Measurements from ENCODE around the gene SEZ6.

SEZ6 gene

DNA sequence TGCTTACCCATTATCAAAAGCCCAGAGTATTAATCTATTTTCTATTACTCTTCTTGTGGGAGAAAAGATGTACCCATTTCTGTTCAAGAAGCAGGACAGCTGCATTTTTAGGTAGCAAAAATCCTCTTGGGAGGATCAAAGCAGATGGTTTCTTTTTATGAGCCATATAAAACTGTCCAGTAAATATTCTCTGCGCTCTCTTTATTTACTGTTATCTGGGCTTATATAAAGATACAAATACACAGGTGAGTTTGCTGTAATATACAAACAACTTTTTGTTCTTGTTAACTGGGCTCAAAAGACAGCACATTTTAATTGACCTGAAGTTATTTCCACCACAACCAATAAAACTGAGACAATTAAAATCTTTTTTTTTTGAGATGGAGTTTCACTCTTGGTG is 64.6 kb downstream of the SEZ6 start:
- H3K4me2 ChIP-seq (ENCODE audit: insufficient read depth, low read length), result no peak overlapping the region
- H3K9ac ChIP-seq (ENCODE audit: low read depth, low read length), result no peak overlapping the region
- H4K20me1 ChIP-seq (ENCODE audit: insufficient read depth, low read length), result peaks cover 89% of the 10 kb centered on the region
- H3K27ac ChIP-seq (ENCODE audit: low read length), result no peak overlapping the region
- peaks cover 76% of the 10 kb centered on the region for H3K36me3 ChIP-seq (ENCODE audit: insufficient read depth, low read length)
- no peak overlapping the region for H2AFZ ChIP-seq (ENCODE audit: low read depth, low read length)
- no peaks in the 10 kb centered on the region for H3K27me3 ChIP-seq (ENCODE audit: insufficient read depth, low read length, poor library complexity)
- H3K4me1 ChIP-seq (ENCODE audit: insufficient read depth, low read length), result peaks cover 4% of the 10 kb centered on the region
- no peak overlapping the region for H3K4me3 ChIP-seq (ENCODE audit: low read depth in 1 of 2, low read length in 2 of 2)
- DNase-seq, result no peak
- H3K9me3 ChIP-seq (ENCODE audit: insufficient read depth, low read length, severe bottlenecking), result no peaks in the 10 kb centered on the region
- ATAC-seq (ENCODE audit: insufficient read depth, low read depth), result no peak
- TF ChIP-seq EZH2 (IDR thresholded peaks at IDR 0.05; ENCODE audit: borderline replicate concordance, low read depth, low read length, severe bottlenecking), result no peak
- TF ChIP-seq, protein P1, sequence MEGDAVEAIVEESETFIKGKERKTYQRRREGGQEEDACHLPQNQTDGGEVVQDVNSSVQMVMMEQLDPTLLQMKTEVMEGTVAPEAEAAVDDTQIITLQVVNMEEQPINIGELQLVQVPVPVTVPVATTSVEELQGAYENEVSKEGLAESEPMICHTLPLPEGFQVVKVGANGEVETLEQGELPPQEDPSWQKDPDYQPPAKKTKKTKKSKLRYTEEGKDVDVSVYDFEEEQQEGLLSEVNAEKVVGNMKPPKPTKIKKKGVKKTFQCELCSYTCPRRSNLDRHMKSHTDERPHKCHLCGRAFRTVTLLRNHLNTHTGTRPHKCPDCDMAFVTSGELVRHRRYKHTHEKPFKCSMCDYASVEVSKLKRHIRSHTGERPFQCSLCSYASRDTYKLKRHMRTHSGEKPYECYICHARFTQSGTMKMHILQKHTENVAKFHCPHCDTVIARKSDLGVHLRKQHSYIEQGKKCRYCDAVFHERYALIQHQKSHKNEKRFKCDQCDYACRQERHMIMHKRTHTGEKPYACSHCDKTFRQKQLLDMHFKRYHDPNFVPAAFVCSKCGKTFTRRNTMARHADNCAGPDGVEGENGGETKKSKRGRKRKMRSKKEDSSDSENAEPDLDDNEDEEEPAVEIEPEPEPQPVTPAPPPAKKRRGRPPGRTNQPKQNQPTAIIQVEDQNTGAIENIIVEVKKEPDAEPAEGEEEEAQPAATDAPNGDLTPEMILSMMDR (IDR thresholded peaks at IDR 0.05; ENCODE audit: borderline replicate concordance, extremely low read depth, low read length, poor library complexity, severe bottlenecking), result no peak
- peaks cover 100% of the 10 kb centered on the region for H3K79me2 ChIP-seq (ENCODE audit: insufficient read depth, low read length)

GRCh38 chr17:28940675-28941074 is 65.2 kb downstream of the SEZ6 start:
- Histone ChIP-seq H3K27ac (ENCODE audit: low read length) (no peak overlapping the region), H3K36me3 (ENCODE audit: insufficient read depth, low read length) (peaks cover 76% of the 10 kb centered on the region), H3K9me3 (ENCODE audit: insufficient read depth, low read length, severe bottlenecking) (no peaks in the 10 kb centered on the region), H3K4me2 (ENCODE audit: insufficient read depth, low read length) (no peak overlapping the region), H3K79me2 (ENCODE audit: insufficient read depth, low read length) (peaks cover 100% of the 10 kb centered on the region), H3K27me3 (ENCODE audit: insufficient read depth, low read length, poor library complexity) (no peaks in the 10 kb centered on the region), H2AFZ (ENCODE audit: low read depth, low read length) (no peak overlapping the region), H4K20me1 (ENCODE audit: insufficient read depth, low read length) (peaks cover 92% of the 10 kb centered on the region), H3K4me3 (ENCODE audit: low read depth in 1 of 2, low read length in 2 of 2) (no peak overlapping the region), H3K9ac (ENCODE audit: low read depth, low read length) (no peak overlapping the region), H3K4me1 (ENCODE audit: insufficient read depth, low read length) (no peaks in the 10 kb centered on the region)
- DNase-seq, result no peak
- ATAC-seq (ENCODE audit: insufficient read depth, low read depth), result no peak
- TF ChIP-seq, protein P1 (IDR thresholded peaks at IDR 0.05; ENCODE audit: borderline replicate concordance, extremely low read depth, low read length, poor library complexity, severe bottlenecking), result no peak
- TF ChIP-seq EZH2 (IDR thresholded peaks at IDR 0.05; ENCODE audit: borderline replicate concordance, low read depth, low read length, severe bottlenecking), result no peak

DNA sequence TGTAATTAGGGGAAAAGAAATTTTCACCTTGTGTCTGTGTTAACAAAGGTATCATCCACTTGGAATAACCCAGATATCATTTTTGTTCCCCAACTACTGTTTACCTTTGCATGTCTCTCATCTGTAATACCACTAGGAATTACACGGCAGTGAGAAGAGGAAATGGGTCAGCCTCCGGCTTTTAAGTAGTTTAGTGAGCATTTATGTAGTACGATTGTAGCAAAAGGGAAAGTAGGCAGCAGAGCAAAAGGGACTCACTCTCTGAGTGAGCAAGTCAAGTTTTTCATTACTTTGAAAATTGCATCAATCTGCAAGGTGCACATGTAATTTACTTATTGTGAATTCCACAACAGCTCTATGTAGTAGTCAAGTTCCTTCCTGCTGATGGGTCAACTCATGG is 65.7 kb downstream of the SEZ6 start:
- Histone ChIP-seq H4K20me1 (ENCODE audit: insufficient read depth, low read length) (peaks cover 91% of the 10 kb centered on the region), H3K9me3 (ENCODE audit: insufficient read depth, low read length, severe bottlenecking) (no peaks in the 10 kb centered on the region), H3K4me2 (ENCODE audit: insufficient read depth, low read length) (no peak overlapping the region), H3K4me1 (ENCODE audit: insufficient read depth, low read length) (no peaks in the 10 kb centered on the region), H3K79me2 (ENCODE audit: insufficient read depth, low read length) (peaks cover 100% of the 10 kb centered on the region), H3K9ac (ENCODE audit: low read depth, low read length) (no peak overlapping the region), H3K4me3 (ENCODE audit: low read depth in 1 of 2, low read length in 2 of 2) (no peak overlapping the region), H3K27ac (ENCODE audit: low read length) (no peak overlapping the region), H3K36me3 (ENCODE audit: insufficient read depth, low read length) (peaks cover 75% of the 10 kb centered on the region), H3K27me3 (ENCODE audit: insufficient read depth, low read length, poor library complexity) (no peaks in the 10 kb centered on the region), H2AFZ (ENCODE audit: low read depth, low read length) (no peak overlapping the region)
- TF ChIP-seq, protein P1 (IDR thresholded peaks at IDR 0.05; ENCODE audit: borderline replicate concordance, extremely low read depth, low read length, poor library complexity, severe bottlenecking), result no peak
- no peak for TF ChIP-seq EZH2 (IDR thresholded peaks at IDR 0.05; ENCODE audit: borderline replicate concordance, low read depth, low read length, severe bottlenecking)
- no peak for ATAC-seq (ENCODE audit: insufficient read depth, low read depth)
- DNase-seq, result no peak

DNA sequence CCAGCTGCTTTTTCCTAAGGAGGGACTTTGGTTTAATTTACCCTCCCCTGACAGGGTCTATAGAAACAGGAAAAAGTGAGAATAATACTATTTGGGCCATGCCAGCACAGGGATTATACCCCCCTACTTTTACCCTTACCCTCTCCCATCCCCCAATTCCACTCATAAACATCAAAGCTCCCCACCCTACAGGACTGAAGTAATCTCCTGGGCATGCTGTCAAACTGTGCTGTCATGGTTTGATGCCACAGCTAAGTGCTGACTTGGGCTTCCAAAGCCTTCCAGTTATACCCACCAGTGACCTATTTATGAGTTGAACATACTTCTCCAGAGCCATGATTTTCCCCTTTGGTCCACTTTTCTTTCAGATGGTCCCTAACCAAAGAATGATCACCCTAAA is 67.3 kb downstream of the SEZ6 start:
- Histone ChIP-seq H4K20me1 (ENCODE audit: insufficient read depth, low read length) (peaks cover 84% of the 10 kb centered on the region), H3K4me3 (ENCODE audit: low read depth in 1 of 2, low read length in 2 of 2) (no peak overlapping the region), H3K9ac (ENCODE audit: low read depth, low read length) (no peak overlapping the region), H2AFZ (ENCODE audit: low read depth, low read length) (no peak overlapping the region), H3K4me2 (ENCODE audit: insufficient read depth, low read length) (no peak overlapping the region), H3K36me3 (ENCODE audit: insufficient read depth, low read length) (peaks cover 64% of the 10 kb centered on the region), H3K27me3 (ENCODE audit: insufficient read depth, low read length, poor library complexity) (no peaks in the 10 kb centered on the region), H3K9me3 (ENCODE audit: insufficient read depth, low read length, severe bottlenecking) (no peaks in the 10 kb centered on the region), H3K79me2 (ENCODE audit: insufficient read depth, low read length) (peaks cover 100% of the 10 kb centered on the region), H3K4me1 (ENCODE audit: insufficient read depth, low read length) (no peaks in the 10 kb centered on the region), H3K27ac (ENCODE audit: low read length) (no peak overlapping the region)
- ATAC-seq (ENCODE audit: insufficient read depth, low read depth), result no peak
- no peak for DNase-seq
- TF ChIP-seq EZH2 (IDR thresholded peaks at IDR 0.05; ENCODE audit: borderline replicate concordance, low read depth, low read length, severe bottlenecking), result no peak
- TF ChIP-seq, protein P1 (IDR thresholded peaks at IDR 0.05; ENCODE audit: borderline replicate concordance, extremely low read depth, low read length, poor library complexity, severe bottlenecking), result no peak
